ENCODE results near the gene DOCK2. TPM values are rescaled to one million over a fixed set of nuclear protein-coding genes. Genes with fewer than 3 reads are reported as not detected.

The DOCK2 gene
- total RNA-seq, 1 experiment from 2014 or later: 3.3 TPM

- no peak for DNase-seq
- H3K36me3 ChIP-seq (replicated peaks; ENCODE audit: control insufficient read depth, insufficient read depth, low read length): no peaks in the 10 kb centered on the region
- H3K4me3 ChIP-seq (ENCODE audit: insufficient read depth, low read depth, low read length): no peak overlapping the region
- H3K27me3 ChIP-seq (ENCODE audit: control insufficient read depth, insufficient read depth, low read length): no peaks in the 10 kb centered on the region
Measured at GRCh38 chr5:169875731-169876130, 238.7 kb downstream of the DOCK2 start.

- DNase-seq: no peak
- H3K27me3 ChIP-seq (ENCODE audit: control insufficient read depth, insufficient read depth, low read length): no peaks in the 10 kb centered on the region
- no peak overlapping the region for H3K4me3 ChIP-seq (ENCODE audit: insufficient read depth, low read depth, low read length)
- H3K36me3 ChIP-seq (replicated peaks; ENCODE audit: control insufficient read depth, insufficient read depth, low read length): no peaks in the 10 kb centered on the region
Measured at GRCh38 chr5:169876386-169876785, 239.3 kb downstream of the DOCK2 start.

- no peaks in the 10 kb centered on the region for H3K36me3 ChIP-seq (replicated peaks; ENCODE audit: control insufficient read depth, insufficient read depth, low read length)
- DNase-seq: no peak
- no peaks in the 10 kb centered on the region for H3K27me3 ChIP-seq (ENCODE audit: control insufficient read depth, insufficient read depth, low read length)
- no peak overlapping the region for H3K4me3 ChIP-seq (ENCODE audit: insufficient read depth, low read depth, low read length)
Measured at GRCh38 chr5:169880012-169880663, 243.1 kb downstream of the DOCK2 start.

- Histone ChIP-seq H3K4me3 (ENCODE audit: insufficient read depth, low read depth, low read length) (no peak overlapping the region), H3K27me3 (ENCODE audit: control insufficient read depth, insufficient read depth, low read length) (no peaks in the 10 kb centered on the region), H3K36me3 (replicated peaks; ENCODE audit: control insufficient read depth, insufficient read depth, low read length) (no peaks in the 10 kb centered on the region)
- DNase-seq: no peak
Measured at GRCh38 chr5:169880785-169881184, 243.7 kb downstream of the DOCK2 start.

- no peaks in the 10 kb centered on the region for H3K36me3 ChIP-seq (replicated peaks; ENCODE audit: control insufficient read depth, insufficient read depth, low read length)
- H3K4me3 ChIP-seq (ENCODE audit: insufficient read depth, low read depth, low read length): no peak overlapping the region
- no peaks in the 10 kb centered on the region for H3K27me3 ChIP-seq (ENCODE audit: control insufficient read depth, insufficient read depth, low read length)
- no peak for DNase-seq
Measured at GRCh38 chr5:169881702-169882303, 244.7 kb downstream of the DOCK2 start.

- H3K36me3 ChIP-seq (replicated peaks; ENCODE audit: control insufficient read depth, insufficient read depth, low read length): no peaks in the 10 kb centered on the region
Measured at GRCh38 chr5:169886033-169886432, 249.0 kb downstream of the DOCK2 start.

GRCh38 chr5:169886677-169887076, 249.6 kb downstream of the DOCK2 start:
- Histone ChIP-seq H3K4me3 (ENCODE audit: insufficient read depth, low read depth, low read length) (no peak overlapping the region), H3K36me3 (replicated peaks; ENCODE audit: control insufficient read depth, insufficient read depth, low read length) (no peaks in the 10 kb centered on the region)
- DNase-seq: no peak

More at GRCh38 chr5:169886033-169886432, 249.0 kb downstream of the DOCK2 start:
- H3K4me3 ChIP-seq (ENCODE audit: insufficient read depth, low read depth, low read length): no peak overlapping the region
- no peaks in the 10 kb centered on the region for H3K27me3 ChIP-seq (ENCODE audit: control insufficient read depth, insufficient read depth, low read length)
- no peak for DNase-seq

GRCh38 chr5:169889572-169889971, 252.5 kb downstream of the DOCK2 start:
- H3K36me3 ChIP-seq (replicated peaks; ENCODE audit: control insufficient read depth, insufficient read depth, low read length): no peaks in the 10 kb centered on the region
- H3K27me3 ChIP-seq (ENCODE audit: control insufficient read depth, insufficient read depth, low read length): no peaks in the 10 kb centered on the region
- DNase-seq: no peak
- no peak overlapping the region for H3K4me3 ChIP-seq (ENCODE audit: insufficient read depth, low read depth, low read length)

More at GRCh38 chr5:169886677-169887076, 249.6 kb downstream of the DOCK2 start:
- H3K27me3 ChIP-seq (ENCODE audit: control insufficient read depth, insufficient read depth, low read length): no peaks in the 10 kb centered on the region

GRCh38 chr5:169893010-169893409, 255.9 kb downstream of the DOCK2 start:
- Histone ChIP-seq H3K27me3 (ENCODE audit: control insufficient read depth, insufficient read depth, low read length) (no peaks in the 10 kb centered on the region), H3K36me3 (replicated peaks; ENCODE audit: control insufficient read depth, insufficient read depth, low read length) (no peaks in the 10 kb centered on the region), H3K4me3 (ENCODE audit: insufficient read depth, low read depth, low read length) (no peak overlapping the region)
- DNase-seq: no peak

- Histone ChIP-seq H3K36me3 (replicated peaks; ENCODE audit: control insufficient read depth, insufficient read depth, low read length) (no peaks in the 10 kb centered on the region), H3K4me3 (ENCODE audit: insufficient read depth, low read depth, low read length) (no peak overlapping the region), H3K27me3 (ENCODE audit: control insufficient read depth, insufficient read depth, low read length) (no peaks in the 10 kb centered on the region)
- DNase-seq: no peak
Measured at GRCh38 chr5:169893571-169893970, 256.5 kb downstream of the DOCK2 start.

GRCh38 chr5:169895926-169896325, 258.9 kb downstream of the DOCK2 start:
- no peaks in the 10 kb centered on the region for H3K27me3 ChIP-seq (ENCODE audit: control insufficient read depth, insufficient read depth, low read length)
- no peak for DNase-seq
- no peak overlapping the region for H3K4me3 ChIP-seq (ENCODE audit: insufficient read depth, low read depth, low read length)
- H3K36me3 ChIP-seq (replicated peaks; ENCODE audit: control insufficient read depth, insufficient read depth, low read length): no peaks in the 10 kb centered on the region

- Histone ChIP-seq H3K27me3 (ENCODE audit: control insufficient read depth, insufficient read depth, low read length) (no peaks in the 10 kb centered on the region; the same call in 1 of the 2 replicates), H3K4me3 (ENCODE audit: insufficient read depth, low read depth, low read length) (no peak overlapping the region), H3K36me3 (replicated peaks; ENCODE audit: control insufficient read depth, insufficient read depth, low read length) (no peaks in the 10 kb centered on the region)
- no peak for DNase-seq
Measured at GRCh38 chr5:169897481-169897880, 260.4 kb downstream of the DOCK2 start.

- peaks cover 7% of the 10 kb centered on the region; the same call in 1 of the 2 replicates for H3K27me3 ChIP-seq (ENCODE audit: control insufficient read depth, insufficient read depth, low read length)
- H3K4me3 ChIP-seq (ENCODE audit: insufficient read depth, low read depth, low read length): no peak overlapping the region
- no peaks in the 10 kb centered on the region for H3K36me3 ChIP-seq (replicated peaks; ENCODE audit: control insufficient read depth, insufficient read depth, low read length)
- DNase-seq: no peak
Measured at GRCh38 chr5:169901896-169902295, 264.8 kb downstream of the DOCK2 start.

GRCh38 chr5:169904059-169904458, 267.0 kb downstream of the DOCK2 start:
- no peaks in the 10 kb centered on the region for H3K36me3 ChIP-seq (replicated peaks; ENCODE audit: control insufficient read depth, insufficient read depth, low read length)
- no peak overlapping the region for H3K4me3 ChIP-seq (ENCODE audit: insufficient read depth, low read depth, low read length)
- peaks cover 7% of the 10 kb centered on the region; the same call in 1 of the 2 replicates for H3K27me3 ChIP-seq (ENCODE audit: control insufficient read depth, insufficient read depth, low read length)
- no peak for DNase-seq

- DNase-seq: no peak
- H3K4me3 ChIP-seq (ENCODE audit: insufficient read depth, low read depth, low read length): no peak overlapping the region
- no peaks in the 10 kb centered on the region for H3K36me3 ChIP-seq (replicated peaks; ENCODE audit: control insufficient read depth, insufficient read depth, low read length)
- peaks cover 7% of the 10 kb centered on the region; the same call in 1 of the 2 replicates for H3K27me3 ChIP-seq (ENCODE audit: control insufficient read depth, insufficient read depth, low read length)
Measured at GRCh38 chr5:169904508-169904907, 267.4 kb downstream of the DOCK2 start.
